ENCODE measurements around the gene GTF3C1. TPM values are rescaled to one million over a fixed set of nuclear protein-coding genes. Genes with fewer than 3 reads are reported as not detected.
"Not testable (repeated sequence)": the region's sequence is repeated elsewhere in the genome, so short reads cannot be mapped to it uniquely, and the experiment has no call there.

GTF3C1 gene
- polyA plus RNA-seq, 6 donors from 2014 or later, result 5.4 to 21.2 (median 16.2) TPM

- H3K9me3 Mint-ChIP-seq, result peaks cover 0 to 2% (median 0%) of the 10 kb centered on the region in 7 donors
- peaks cover 60 to 88% (median 82%) of the 10 kb centered on the region in 3 donors for H3K4me1 Mint-ChIP-seq
- H3K4me3 Mint-ChIP-seq, result peak overlapping the region in 3 of 8 donors; percentile 13 to 52 (median 29)
- ATAC-seq (ENCODE audit: low read depth in 2 of 2) (no peak), DNase-seq (no peak)
- peaks cover 18 to 35% of the 10 kb centered on the region in 2 donors for H3K36me3 Mint-ChIP-seq
- H3K27ac Mint-ChIP-seq, result peak overlapping the region; percentile 91 to 100 (median 100)
- no peaks in the 10 kb centered on the region for H3K27me3 Mint-ChIP-seq
Observed at GRCh38 chr16:27447301-27447700, 102.4 kb downstream of the GTF3C1 start.

- peak; percentile 87 for DNase-seq
- H3K4me1 Mint-ChIP-seq, result peaks cover 56 to 84% (median 76%) of the 10 kb centered on the region in 3 donors
Observed at GRCh38 chr16:27446721-27447120, 103.0 kb downstream of the GTF3C1 start.

GRCh38 chr16:27445502-27446175 is 104.1 kb downstream of the GTF3C1 start:
- Mint-ChIP-seq H3K27ac (peak overlapping the region; percentile 91 to 100 (median 99)), H3K4me3 (peak overlapping the region in 2 of 8 donors; percentile 5 to 36), H3K4me1 (peaks cover 46 to 74% (median 65%) of the 10 kb centered on the region in 3 donors), H3K36me3 (peaks cover 18 to 35% of the 10 kb centered on the region in 2 donors), H3K27me3 (no peaks in the 10 kb centered on the region), H3K9me3 (peaks cover 0 to 2% (median 0%) of the 10 kb centered on the region in 7 donors)
- ATAC-seq (ENCODE audit: low read depth in 2 of 2) (no peak), DNase-seq (no peak)

More at GRCh38 chr16:27446721-27447120, 103.0 kb downstream of the GTF3C1 start:
- no peaks in the 10 kb centered on the region for H3K27me3 Mint-ChIP-seq
- H3K36me3 Mint-ChIP-seq, result peaks cover 18 to 35% of the 10 kb centered on the region in 2 donors
- H3K27ac Mint-ChIP-seq, result peak overlapping the region; percentile 91 to 100 (median 99)
- H3K4me3 Mint-ChIP-seq, result peak overlapping the region in 7 of 8 donors; percentile 13 to 84 (median 52)
- ATAC-seq (ENCODE audit: low read depth in 2 of 2), result peak; percentile 64 to 69
- H3K9me3 Mint-ChIP-seq, result peaks cover 0 to 2% (median 0%) of the 10 kb centered on the region in 7 donors

GRCh38 chr16:27444470-27444869 is 105.2 kb downstream of the GTF3C1 start:
- Mint-ChIP-seq H3K27me3 (no peaks in the 10 kb centered on the region), H3K36me3 (peaks cover 19 to 36% of the 10 kb centered on the region in 2 donors), H3K27ac (peak overlapping the region in 5 of 6 donors; percentile 21 to 94 (median 79)), H3K4me1 (peaks cover 37 to 62% (median 54%) of the 10 kb centered on the region in 3 donors), H3K4me3 (no peak overlapping the region), H3K9me3 (peaks cover 0 to 2% (median 0%) of the 10 kb centered on the region in 7 donors)
- no peak for DNase-seq
- ATAC-seq (ENCODE audit: low read depth in 2 of 2), result no peak

GRCh38 chr16:27444015-27444414 is 105.7 kb downstream of the GTF3C1 start:
- H3K27me3 Mint-ChIP-seq, result no peaks in the 10 kb centered on the region
- no peak for DNase-seq
- peaks cover 37 to 60% (median 54%) of the 10 kb centered on the region in 3 donors for H3K4me1 Mint-ChIP-seq
- H3K4me3 Mint-ChIP-seq, result no peak overlapping the region
- peak overlapping the region in 3 of 6 donors; percentile 72 to 94 (median 91) for H3K27ac Mint-ChIP-seq
- peaks cover 23 to 41% of the 10 kb centered on the region in 2 donors for H3K36me3 Mint-ChIP-seq
- ATAC-seq (ENCODE audit: low read depth in 2 of 2), result no peak
- H3K9me3 Mint-ChIP-seq, result peaks cover 0 to 2% (median 0%) of the 10 kb centered on the region in 7 donors

- Mint-ChIP-seq H3K9me3 (peaks cover 0 to 2% (median 0%) of the 10 kb centered on the region in 7 donors), H3K4me1 (peaks cover 26 to 42% (median 40%) of the 10 kb centered on the region in 3 donors), H3K4me3 (no peak overlapping the region), H3K27ac (peak overlapping the region in 1 of 6 donors; percentile 64), H3K36me3 (peaks cover 21 to 31% of the 10 kb centered on the region in 2 donors), H3K27me3 (no peaks in the 10 kb centered on the region)
- DNase-seq (no peak), ATAC-seq (ENCODE audit: low read depth in 2 of 2) (no peak)
Observed at GRCh38 chr16:27441998-27442397, 107.7 kb downstream of the GTF3C1 start.

GRCh38 chr16:27441276-27441675 is 108.4 kb downstream of the GTF3C1 start:
- H3K27ac Mint-ChIP-seq, result peak overlapping the region in 4 of 6 donors; percentile 11 to 56 (median 34)
- H3K36me3 Mint-ChIP-seq, result peaks cover 16 to 26% of the 10 kb centered on the region in 2 donors
- H3K4me3 Mint-ChIP-seq, result no peak overlapping the region
- no peaks in the 10 kb centered on the region for H3K27me3 Mint-ChIP-seq
- DNase-seq (no peak), ATAC-seq (ENCODE audit: low read depth in 2 of 2) (no peak)
- peaks cover 0 to 2% (median 0%) of the 10 kb centered on the region in 7 donors for H3K9me3 Mint-ChIP-seq
- peaks cover 19 to 38% (median 33%) of the 10 kb centered on the region in 3 donors for H3K4me1 Mint-ChIP-seq

GRCh38 chr16:27439271-27440018 is 110.3 kb downstream of the GTF3C1 start:
- ATAC-seq (ENCODE audit: low read depth in 2 of 2) (no peak), DNase-seq (no peak)
- peaks cover 16 to 31% of the 10 kb centered on the region in 2 donors for H3K36me3 Mint-ChIP-seq
- peaks cover 9 to 27% (median 25%) of the 10 kb centered on the region in 3 donors for H3K4me1 Mint-ChIP-seq
- no peak overlapping the region for H3K4me3 Mint-ChIP-seq
- H3K9me3 Mint-ChIP-seq, result peaks cover 0 to 2% (median 0%) of the 10 kb centered on the region in 7 donors
- no peaks in the 10 kb centered on the region for H3K27me3 Mint-ChIP-seq
- peak overlapping the region in 4 of 6 donors; percentile 0 to 72 (median 20) for H3K27ac Mint-ChIP-seq

- no peaks in the 10 kb centered on the region for H3K27me3 Mint-ChIP-seq
- ATAC-seq (ENCODE audit: low read depth in 2 of 2), result no peak
- peak overlapping the region in 3 of 6 donors; percentile 45 to 70 (median 69) for H3K27ac Mint-ChIP-seq
- no peak overlapping the region for H3K4me3 Mint-ChIP-seq
- H3K4me1 Mint-ChIP-seq, result peaks cover 13 to 30% (median 30%) of the 10 kb centered on the region in 3 donors
- no peak for DNase-seq
- peaks cover 12 to 23% of the 10 kb centered on the region in 2 donors for H3K36me3 Mint-ChIP-seq
- no peaks in the 10 kb centered on the region for H3K9me3 Mint-ChIP-seq
Observed at GRCh38 chr16:27437946-27438345, 111.8 kb downstream of the GTF3C1 start.

GRCh38 chr16:27436921-27437650 is 112.6 kb downstream of the GTF3C1 start:
- peaks cover 17 to 35% (median 34%) of the 10 kb centered on the region in 3 donors for H3K4me1 Mint-ChIP-seq
- H3K27ac Mint-ChIP-seq, result peak overlapping the region in 5 of 6 donors; percentile 48 to 86 (median 72)
- H3K27me3 Mint-ChIP-seq, result no peaks in the 10 kb centered on the region
- H3K9me3 Mint-ChIP-seq, result no peaks in the 10 kb centered on the region
- ATAC-seq (ENCODE audit: low read depth in 2 of 2), result no peak
- H3K36me3 Mint-ChIP-seq, result peaks cover 12 to 23% of the 10 kb centered on the region in 2 donors
- DNase-seq, result no peak
- H3K4me3 Mint-ChIP-seq, result no peak overlapping the region

GRCh38 chr16:27436065-27436464 is 113.6 kb downstream of the GTF3C1 start:
- H3K36me3 Mint-ChIP-seq, result peaks cover 12 to 23% of the 10 kb centered on the region in 2 donors
- DNase-seq (no peak), ATAC-seq (ENCODE audit: low read depth in 2 of 2) (no peak)
- H3K9me3 Mint-ChIP-seq, result no peaks in the 10 kb centered on the region
- no peaks in the 10 kb centered on the region for H3K27me3 Mint-ChIP-seq
- H3K4me1 Mint-ChIP-seq, result peaks cover 20 to 43% (median 42%) of the 10 kb centered on the region in 3 donors
- no peak overlapping the region for H3K4me3 Mint-ChIP-seq
- H3K27ac Mint-ChIP-seq, result peak overlapping the region; percentile 48 to 97 (median 80)

- ATAC-seq (ENCODE audit: low read depth in 2 of 2); H3K27me3 Mint-ChIP-seq; H3K9me3 Mint-ChIP-seq; DNase-seq; H3K4me3 Mint-ChIP-seq: not testable (repeated sequence)
- H3K27ac Mint-ChIP-seq, result peak overlapping the region in 3 of 6 donors; percentile 76 to 94 (median 86)
- peaks cover 28 to 52% (median 51%) of the 10 kb centered on the region in 3 donors for H3K4me1 Mint-ChIP-seq
- peaks cover 12 to 23% of the 10 kb centered on the region in 2 donors for H3K36me3 Mint-ChIP-seq
Observed at GRCh38 chr16:27435146-27435545, 114.6 kb downstream of the GTF3C1 start.
